ENCODE data around the gene RBM15. TPM values are rescaled to one million over a fixed set of nuclear protein-coding genes. Genes with fewer than 3 reads are reported as not detected.

Gene RBM15
- total RNA-seq, 4 donors from 2014 or later = 39.3 to 69.7 (median 48.0) TPM

GRCh38 chr1:110294308-110294707 is 44.9 kb upstream of the RBM15 start:
- in situ Hi-C loops (cut with MboI; ENCODE audit: low pct_ligation_motif_present in 1 of 4, low pct_unique_long_range_greater_than_20kb in 1 of 4, low sequenced_read_pairs in 3 of 4) = no loop called here
- 67 to 89% methylated on average over 1 to 9 of the region's 9 CpGs for WGBS, 2 donors (ENCODE audit: low coverage in 1 of 2)
- peaks cover 3% of the 10 kb centered on the region for H3K27me3 ChIP-seq
- H3K4me3 ChIP-seq = no peak overlapping the region
- peaks cover 0 to 15% (median 4%) of the 10 kb centered on the region in 4 donors for H3K4me1 ChIP-seq
- TF ChIP-seq, protein P1, sequence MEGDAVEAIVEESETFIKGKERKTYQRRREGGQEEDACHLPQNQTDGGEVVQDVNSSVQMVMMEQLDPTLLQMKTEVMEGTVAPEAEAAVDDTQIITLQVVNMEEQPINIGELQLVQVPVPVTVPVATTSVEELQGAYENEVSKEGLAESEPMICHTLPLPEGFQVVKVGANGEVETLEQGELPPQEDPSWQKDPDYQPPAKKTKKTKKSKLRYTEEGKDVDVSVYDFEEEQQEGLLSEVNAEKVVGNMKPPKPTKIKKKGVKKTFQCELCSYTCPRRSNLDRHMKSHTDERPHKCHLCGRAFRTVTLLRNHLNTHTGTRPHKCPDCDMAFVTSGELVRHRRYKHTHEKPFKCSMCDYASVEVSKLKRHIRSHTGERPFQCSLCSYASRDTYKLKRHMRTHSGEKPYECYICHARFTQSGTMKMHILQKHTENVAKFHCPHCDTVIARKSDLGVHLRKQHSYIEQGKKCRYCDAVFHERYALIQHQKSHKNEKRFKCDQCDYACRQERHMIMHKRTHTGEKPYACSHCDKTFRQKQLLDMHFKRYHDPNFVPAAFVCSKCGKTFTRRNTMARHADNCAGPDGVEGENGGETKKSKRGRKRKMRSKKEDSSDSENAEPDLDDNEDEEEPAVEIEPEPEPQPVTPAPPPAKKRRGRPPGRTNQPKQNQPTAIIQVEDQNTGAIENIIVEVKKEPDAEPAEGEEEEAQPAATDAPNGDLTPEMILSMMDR (IDR thresholded peaks at IDR 0.05) = no peak
- no peak for TF ChIP-seq POLR2AphosphoS5 (IDR thresholded peaks at IDR 0.05)
- TF ChIP-seq POLR2A (IDR thresholded peaks at IDR 0.05) = no peak
- no peak for TF ChIP-seq EP300 (IDR thresholded peaks at IDR 0.05; ENCODE audit: low read depth)
- intact Hi-C loops (cut with DNase I; ENCODE audit: low total_unique reads) = no loop called here
- H3K9me3 ChIP-seq = no peaks in the 10 kb centered on the region
- no peaks in the 10 kb centered on the region for H3K36me3 ChIP-seq
- no peak overlapping the region for H3K27ac ChIP-seq
- DNase-seq = no peak

DNA sequence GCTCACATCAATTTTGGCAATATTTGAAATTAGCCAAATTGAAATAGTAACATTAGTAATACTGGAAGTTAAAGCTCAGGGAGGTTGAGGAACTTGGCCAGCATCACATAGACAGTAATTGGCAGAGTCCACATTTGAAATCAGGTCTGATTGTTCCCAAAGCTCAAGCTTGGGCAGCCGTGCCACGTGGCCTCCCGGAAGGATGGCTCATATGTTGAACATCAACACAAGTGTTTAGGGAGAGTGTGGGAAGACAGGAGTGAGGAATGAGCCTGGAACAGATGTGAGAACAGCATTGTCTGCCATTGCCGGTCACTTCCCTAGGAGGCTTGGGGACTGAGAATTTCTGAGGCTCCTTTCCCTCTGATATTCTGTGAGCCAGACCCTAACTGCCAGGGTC is 40.2 kb upstream of the RBM15 start:
- Histone ChIP-seq H3K4me1 (no peaks in the 10 kb centered on the region), H3K27ac (no peak overlapping the region), H3K36me3 (no peaks in the 10 kb centered on the region), H3K9me3 (no peaks in the 10 kb centered on the region), H3K4me3 (no peak overlapping the region), H3K27me3 (peaks cover 3% of the 10 kb centered on the region)
- DNase-seq = no peak
- in situ Hi-C loops (cut with MboI; ENCODE audit: low pct_ligation_motif_present in 1 of 4, low pct_unique_long_range_greater_than_20kb in 1 of 4, low sequenced_read_pairs in 3 of 4) = no loop called here
- intact Hi-C loops (cut with DNase I; ENCODE audit: low total_unique reads) = no loop called here
- TF ChIP-seq, protein P1 (IDR thresholded peaks at IDR 0.05) = no peak
- TF ChIP-seq POLR2A (IDR thresholded peaks at IDR 0.05) = no peak
- no peak for TF ChIP-seq EP300 (IDR thresholded peaks at IDR 0.05; ENCODE audit: low read depth)
- TF ChIP-seq POLR2AphosphoS5 (IDR thresholded peaks at IDR 0.05) = no peak
- 92 to 96% methylated on average over 3 to 4 of the region's 4 CpGs for WGBS, 2 donors (ENCODE audit: low coverage in 1 of 2)

DNA sequence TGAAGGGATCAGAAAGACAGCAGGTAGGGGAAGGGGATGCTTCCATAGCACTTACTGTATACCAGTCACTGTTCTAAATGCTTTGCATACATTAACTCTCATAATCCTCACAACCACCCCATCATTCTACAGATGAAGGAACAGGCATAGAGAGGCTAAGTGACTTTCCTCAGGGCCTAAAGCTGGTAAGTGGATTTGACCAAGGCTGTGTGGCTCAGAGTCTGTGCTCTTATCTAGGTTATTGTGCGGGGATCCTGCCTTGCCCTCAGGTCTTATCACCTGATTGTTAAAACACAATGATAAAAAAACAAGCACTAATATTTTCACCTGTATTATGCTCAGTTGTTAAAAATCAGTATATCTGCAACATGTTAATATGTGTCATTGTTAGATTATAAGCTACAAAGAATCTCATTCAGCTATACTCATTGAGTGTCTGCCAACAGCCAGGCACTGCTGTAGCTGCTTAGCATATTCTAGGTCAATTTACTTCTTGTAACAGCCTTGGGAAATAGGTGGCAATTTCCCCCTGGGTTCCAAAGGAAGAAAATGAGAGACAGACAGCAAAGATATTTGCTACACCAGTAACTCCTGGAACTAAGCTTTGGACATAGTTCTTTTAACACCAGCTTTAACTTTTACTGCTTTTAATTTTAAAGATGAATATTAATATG is 38.6 kb upstream of the RBM15 start:
- no peak for DNase-seq
- intact Hi-C loops (cut with DNase I; ENCODE audit: low total_unique reads) (no loop called here), in situ Hi-C loops (cut with MboI; ENCODE audit: low pct_ligation_motif_present in 1 of 4, low pct_unique_long_range_greater_than_20kb in 1 of 4, low sequenced_read_pairs in 3 of 4) (loop anchor here in 1 of 4 donors (25.0 kb wide), 1 partner anchor 162 kb away; the partner anchor contains the start of gene PROK1)
- Histone ChIP-seq H3K27ac (no peak overlapping the region), H3K27me3 (peaks cover 3% of the 10 kb centered on the region), H3K4me1 (no peaks in the 10 kb centered on the region), H3K36me3 (no peaks in the 10 kb centered on the region), H3K9me3 (no peaks in the 10 kb centered on the region), H3K4me3 (no peak overlapping the region)
- 71 to 82% methylated on average over 1 of the region's 1 CpG for WGBS, 2 donors (ENCODE audit: low coverage in 1 of 2)
- no peak for TF ChIP-seq POLR2A (IDR thresholded peaks at IDR 0.05)
- TF ChIP-seq POLR2AphosphoS5 (IDR thresholded peaks at IDR 0.05) = no peak

- intact Hi-C loops (cut with DNase I; ENCODE audit: low total_unique reads) = no loop called here
- Histone ChIP-seq H3K27ac (no peak overlapping the region), H3K4me1 (no peaks in the 10 kb centered on the region), H3K27me3 (no peaks in the 10 kb centered on the region), H3K36me3 (no peaks in the 10 kb centered on the region), H3K4me3 (no peak overlapping the region), H3K9me3 (no peaks in the 10 kb centered on the region)
- TF ChIP-seq POLR2AphosphoS5 (IDR thresholded peaks at IDR 0.05) (no peak), POLR2A (IDR thresholded peaks at IDR 0.05) (no peak), EP300 (IDR thresholded peaks at IDR 0.05; ENCODE audit: low read depth) (no peak)
- TF ChIP-seq, protein P1 (IDR thresholded peaks at IDR 0.05) = no peak
- in situ Hi-C loops (cut with MboI; ENCODE audit: low pct_ligation_motif_present in 1 of 4, low pct_unique_long_range_greater_than_20kb in 1 of 4, low sequenced_read_pairs in 3 of 4) = loop anchor here in 1 of 4 donors (25.0 kb wide), 1 partner anchor 159 kb away; the partner anchor contains the start of gene PROK1
- DNase-seq = no peak
- WGBS, 2 donors (ENCODE audit: low coverage in 1 of 2) = 75 to 97% methylated on average over 1 to 3 of the region's 3 CpGs
Measured at GRCh38 chr1:110302836-110303235, 36.3 kb upstream of the RBM15 start.

Data from transverse colon (tissue), 4 donors.